Measurements from ENCODE around the gene ABHD17C.

The ABHD17C gene

DNA sequence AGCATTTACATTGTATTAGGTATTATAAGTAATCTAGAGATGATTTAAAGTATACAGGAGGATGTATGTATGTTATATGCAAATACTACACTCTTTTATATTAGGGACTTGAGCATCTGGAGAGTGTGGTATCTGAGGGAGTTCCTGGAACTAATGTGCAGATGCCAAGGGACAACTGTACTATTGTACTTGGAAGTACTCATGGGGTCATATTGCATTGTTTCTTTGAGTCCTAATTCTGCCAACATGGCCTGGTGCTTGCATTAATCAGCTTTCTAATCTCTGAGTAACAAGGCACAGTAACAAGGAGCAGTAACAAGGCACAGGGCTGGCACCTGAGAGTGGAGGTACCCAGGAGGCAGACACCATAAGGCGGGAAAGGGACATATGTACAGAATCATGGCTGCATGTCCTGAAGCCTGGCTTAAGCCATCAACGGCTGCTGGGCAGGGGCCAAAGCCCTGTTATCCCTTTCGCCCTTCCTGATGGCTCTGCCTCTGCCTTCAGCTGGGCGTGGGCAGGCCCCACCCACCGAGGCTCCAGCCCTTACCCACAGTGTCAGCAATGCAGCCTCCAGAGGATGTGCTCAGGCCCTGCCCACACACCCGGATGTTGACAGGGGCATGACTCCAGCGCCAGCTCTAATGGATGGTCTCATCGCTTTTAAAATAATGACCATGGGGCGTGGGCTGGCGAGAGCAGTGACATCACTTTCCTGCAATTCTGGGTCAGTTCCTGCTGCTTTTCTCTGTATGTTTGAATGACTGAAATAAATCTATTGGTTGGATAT, 107.0 kb downstream of the ABHD17C start:
- no peak for DNase-seq (ENCODE audit: low spot score in 2 of 2)

GRCh38 chr15:80803580-80804525, 108.7 kb downstream of the ABHD17C start:
- Histone ChIP-seq H3K36me3 (replicated peaks) (no peaks in the 10 kb centered on the region), H3K4me3 (no peak overlapping the region), H3K9me3 (no peaks in the 10 kb centered on the region), H3K4me1 (no peaks in the 10 kb centered on the region), H3K27me3 (ENCODE audit: low read depth) (peaks cover 6% of the 10 kb centered on the region)
- in situ Hi-C loops (cut with MboI; ENCODE audit: low sequenced_read_pairs), result no loop called here
- no peak for DNase-seq (ENCODE audit: low spot score in 2 of 2)

More for the DNA sequence above, 107.0 kb downstream of the ABHD17C start:
- Histone ChIP-seq H3K4me3 (no peak overlapping the region), H3K9me3 (no peaks in the 10 kb centered on the region), H3K27me3 (ENCODE audit: low read depth) (peaks cover 7% of the 10 kb centered on the region; the same call in 1 of the 2 replicates), H3K4me1 (no peaks in the 10 kb centered on the region), H3K36me3 (replicated peaks) (no peaks in the 10 kb centered on the region)
- in situ Hi-C loops (cut with MboI; ENCODE audit: low sequenced_read_pairs), result no loop called here

DNA sequence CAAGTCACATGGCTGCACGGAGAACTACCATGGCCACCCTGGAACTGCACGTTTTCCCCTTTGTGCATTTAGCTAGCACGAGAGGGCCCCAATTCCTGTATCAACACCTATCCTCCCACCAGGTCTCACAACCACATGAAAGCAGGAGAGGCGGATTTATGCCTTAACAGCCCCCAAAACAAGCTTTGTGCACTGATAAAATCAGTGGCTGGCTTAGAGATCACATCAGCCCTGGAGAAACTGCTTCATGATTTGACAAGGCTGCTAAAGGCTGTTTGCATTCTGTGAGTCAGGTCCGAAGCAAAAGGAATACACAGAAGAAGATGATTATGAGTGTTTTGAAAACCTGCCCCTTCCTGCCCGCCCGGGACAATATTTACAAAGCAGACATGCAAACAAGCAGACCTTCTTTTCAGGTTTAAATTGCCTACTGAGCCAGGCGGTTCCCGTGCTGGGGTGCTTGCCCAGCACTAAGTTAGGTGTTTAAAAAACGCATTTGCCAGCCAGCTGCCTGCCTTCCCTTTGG, 109.9 kb downstream of the ABHD17C start:
- no peak for DNase-seq (ENCODE audit: low spot score in 2 of 2)
- H3K9me3 ChIP-seq, result no peaks in the 10 kb centered on the region
- H3K27me3 ChIP-seq (ENCODE audit: low read depth), result peaks cover 11% of the 10 kb centered on the region
- in situ Hi-C loops (cut with MboI; ENCODE audit: low sequenced_read_pairs), result no loop called here
- no peaks in the 10 kb centered on the region for H3K36me3 ChIP-seq (replicated peaks)
- H3K4me1 ChIP-seq, result no peaks in the 10 kb centered on the region
- no peak overlapping the region for H3K4me3 ChIP-seq
